ENCODE measurements around the gene GNG4.

GNG4 gene

DNA sequence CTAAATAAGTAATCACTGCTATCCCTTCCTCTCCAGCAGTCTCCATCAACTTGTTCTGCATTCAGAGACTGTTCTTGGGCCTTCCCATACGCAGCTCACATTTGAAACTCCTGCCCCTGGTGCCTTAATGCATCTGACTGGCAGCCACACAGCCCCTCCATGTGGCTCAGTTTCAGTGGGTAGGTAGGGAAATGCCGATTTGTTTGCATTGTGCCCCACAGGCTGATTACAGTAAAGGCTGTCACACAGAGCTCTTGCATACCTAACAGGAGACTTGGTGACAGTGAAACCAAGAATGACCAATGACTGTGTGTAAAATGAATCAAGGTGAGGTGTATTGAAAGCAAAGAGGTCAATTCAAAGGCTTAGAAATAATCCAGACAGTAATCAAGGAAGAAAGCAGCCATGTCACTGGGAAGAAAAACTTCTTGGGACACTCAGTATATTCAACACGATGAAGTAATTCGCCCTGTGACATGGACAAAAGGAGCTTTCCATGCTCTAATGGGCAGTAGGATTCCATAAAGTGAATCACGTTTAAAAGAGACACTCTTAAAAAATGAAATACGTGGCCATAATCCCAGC lies 132.6 kb downstream of the GNG4 start:
- DNase-seq, result no peak

- no peak for DNase-seq
Observed at GRCh38 chr1:235515844-235516512, 133.6 kb downstream of the GNG4 start.

- DNase-seq, result no peak
Observed at GRCh38 chr1:235513495-235514366, 135.9 kb downstream of the GNG4 start.

GRCh38 chr1:235511470-235512240 lies 137.9 kb downstream of the GNG4 start:
- DNase-seq, result no peak

- DNase-seq, result no peak
Observed at GRCh38 chr1:235510823-235511222, 138.8 kb downstream of the GNG4 start.

DNA sequence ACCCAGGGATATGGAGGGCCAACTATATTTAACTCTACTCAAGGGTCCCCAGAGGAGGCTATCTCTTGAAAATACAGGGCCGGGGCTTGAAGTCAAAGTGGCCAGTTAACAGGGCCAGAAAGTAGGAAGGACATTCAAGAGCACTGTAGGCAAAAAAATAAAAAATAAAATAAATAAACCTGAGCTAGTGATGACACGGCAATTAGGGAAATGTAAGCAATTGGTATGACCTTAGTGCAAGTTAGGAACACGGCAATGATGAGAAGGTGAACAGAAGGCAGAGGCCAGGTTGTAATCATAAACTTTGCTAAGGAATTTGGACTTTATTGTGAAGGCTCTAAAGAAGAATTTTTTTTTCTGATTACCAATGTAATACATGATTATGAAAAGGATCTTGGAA lies 142.0 kb downstream of the GNG4 start:
- DNase-seq, result no peak

DNA sequence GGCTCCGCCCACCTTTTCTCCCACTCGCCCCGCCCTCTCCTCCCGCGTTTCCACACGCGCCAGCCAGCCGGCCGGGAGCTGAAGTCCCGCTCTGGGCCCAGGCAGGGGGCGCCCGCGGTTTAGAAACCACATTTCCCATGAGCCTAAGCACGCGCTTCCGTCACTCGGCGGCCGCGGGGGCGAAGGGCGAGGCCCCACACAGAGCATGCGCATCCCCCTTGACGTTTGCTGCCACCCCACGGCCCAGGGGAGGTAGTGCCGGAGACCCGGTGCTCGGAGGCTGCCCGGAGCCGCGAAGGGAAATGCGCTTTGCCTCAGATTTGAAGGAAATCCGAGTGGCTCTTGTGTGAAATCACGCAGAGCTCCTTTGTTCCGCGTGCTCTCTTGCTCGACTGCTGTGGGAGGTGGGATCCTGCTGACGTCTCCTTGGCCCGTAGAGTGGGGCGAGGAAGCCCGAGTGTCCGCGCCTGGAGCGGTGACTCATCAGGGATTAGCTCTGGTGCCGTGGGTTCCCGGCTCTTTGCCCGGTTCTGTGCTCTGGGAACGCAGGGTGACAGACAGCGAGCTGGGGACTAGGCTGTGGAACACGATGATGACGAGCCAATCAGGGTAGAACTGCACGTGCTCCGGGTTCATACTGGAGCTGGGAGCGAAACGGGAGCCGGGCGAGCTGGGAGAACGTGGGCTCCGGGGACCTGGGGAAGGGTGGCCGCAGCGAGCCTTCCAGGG lies 144.9 kb downstream of the GNG4 start:
- DNase-seq, result peak; percentile 99

GRCh38 chr1:235504122-235504493 lies 145.5 kb downstream of the GNG4 start, which contains the start of gene B3GALNT2:
B3GALNT2 (minus strand) TSS chr1:235504452; CDS start chr1:235504252, 200 bp downstream.
- DNase-seq, result no peak

- DNase-seq, result peak; percentile 48
Observed at GRCh38 chr1:235503403-235504121, 146.0 kb downstream of the GNG4 start.

DNA sequence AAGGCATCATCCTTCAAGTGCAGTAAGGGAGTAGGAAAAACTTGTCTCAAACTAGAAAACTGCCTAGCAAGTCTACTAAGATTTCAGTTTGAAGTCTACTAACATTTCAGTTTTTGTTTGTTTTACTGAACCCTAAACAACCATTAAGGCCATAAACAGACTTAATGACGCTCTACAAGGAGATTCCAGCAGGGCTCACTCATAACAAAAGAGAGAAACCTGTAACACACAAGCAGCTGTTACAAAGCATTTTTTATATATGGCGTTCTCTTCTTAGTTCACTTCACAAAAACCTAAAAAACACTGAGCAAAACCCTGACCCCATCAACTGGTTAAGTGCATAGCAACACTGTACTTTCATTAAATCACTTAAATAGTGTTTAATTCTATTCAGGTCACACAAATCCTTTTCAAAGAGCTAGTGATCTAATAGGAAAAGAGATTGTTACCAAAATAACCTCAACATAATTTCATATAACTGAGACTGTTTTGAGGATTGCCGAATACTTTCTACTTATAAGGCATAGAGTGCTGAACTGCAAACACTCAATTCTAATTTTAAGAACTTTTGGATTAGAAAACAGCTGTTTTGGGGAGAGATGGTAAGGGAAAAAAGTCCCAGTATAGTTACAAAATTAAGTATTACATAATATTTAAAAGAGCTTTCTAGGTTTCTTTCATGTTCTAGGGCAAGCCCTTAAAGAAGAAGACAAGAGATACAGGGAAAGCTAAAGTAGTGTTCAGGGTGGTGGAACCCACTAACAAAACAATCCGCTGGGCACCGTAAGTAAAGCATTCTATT lies 146.8 kb downstream of the GNG4 start:
- DNase-seq, result no peak

- DNase-seq, result no peak
Observed at GRCh38 chr1:235500971-235501540, 148.5 kb downstream of the GNG4 start.
